HG02571 (cell line): ENCODE measurements around the gene MCHR2.

Experiments used
- ATAC-seq: cut with Tn5 transposase; IDR thresholded peaks from one replicate; pipeline ENCODE4 v1.9.1; 2021; ENCODE audit warnings: mild to moderate bottlenecking, moderate library complexity; ENCODE audit not compliant: unreplicated experiment

MCHR2 gene

DNA sequence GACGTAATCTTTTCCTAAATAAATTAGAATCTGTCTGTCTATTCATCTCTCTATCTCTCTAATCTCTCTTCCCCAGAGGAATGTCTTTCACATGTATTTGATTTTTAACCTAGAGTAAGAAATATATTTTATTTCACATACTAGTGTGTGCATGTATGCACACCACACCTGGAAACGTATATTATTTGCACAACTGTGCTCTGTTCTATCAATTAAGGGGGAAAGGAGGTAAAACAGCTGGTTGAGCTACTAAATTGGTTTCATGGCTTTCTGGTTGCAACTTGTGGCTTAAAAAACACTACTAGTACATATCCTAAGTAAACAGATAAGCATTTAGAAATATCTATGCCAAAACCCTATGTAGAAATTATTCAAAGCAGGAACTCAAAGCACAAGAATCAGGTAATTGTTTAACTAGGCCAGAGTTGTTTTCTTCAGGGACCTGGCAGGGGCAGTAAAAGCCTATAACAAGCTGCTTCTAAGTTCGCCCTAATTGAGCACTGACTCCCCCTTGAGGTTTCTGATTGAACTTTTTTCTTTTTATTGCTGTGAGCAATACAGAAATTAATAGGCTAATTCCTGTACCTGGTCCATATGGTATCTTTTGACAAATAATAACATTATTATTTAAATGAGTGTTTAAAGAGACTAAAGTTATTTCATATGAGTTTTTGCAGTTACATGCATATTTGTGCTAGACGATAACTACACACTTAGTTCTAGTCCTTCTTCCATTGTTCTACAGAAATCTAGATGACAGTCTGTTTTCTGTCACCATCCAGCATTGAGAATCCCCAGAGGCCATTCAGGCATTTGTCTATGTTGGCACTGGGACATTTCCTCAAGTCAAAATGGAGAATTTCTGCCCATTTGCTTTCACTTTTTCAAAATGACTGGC lies 88.6 kb downstream of the MCHR2 start:
- ATAC-seq = no peak

GRCh38 chr6:99901596-99902384 lies 92.2 kb downstream of the MCHR2 start:
- no peak for ATAC-seq

DNA sequence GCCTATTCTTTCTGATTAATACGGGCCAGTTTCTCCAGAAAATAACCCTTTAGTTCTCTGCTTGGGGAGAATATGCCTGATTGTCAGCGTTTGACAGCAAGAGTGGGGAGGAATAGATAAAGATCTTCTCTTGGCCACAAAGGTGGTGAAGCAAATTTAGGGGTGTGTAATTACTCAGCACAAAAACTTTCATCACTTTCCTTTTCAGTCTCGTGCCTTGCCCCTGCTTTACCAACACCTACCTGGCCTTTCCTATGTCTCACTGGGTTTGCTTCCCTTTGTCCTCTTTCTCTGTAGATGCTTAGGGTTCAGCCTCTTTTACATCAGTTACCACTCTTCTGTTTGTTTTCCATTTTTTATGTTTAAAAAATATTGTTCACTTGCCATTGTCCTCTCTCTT lies 99.2 kb downstream of the MCHR2 start:
- ATAC-seq = no peak

GRCh38 chr6:99887066-99887465 lies 107.0 kb downstream of the MCHR2 start:
- no peak for ATAC-seq

DNA sequence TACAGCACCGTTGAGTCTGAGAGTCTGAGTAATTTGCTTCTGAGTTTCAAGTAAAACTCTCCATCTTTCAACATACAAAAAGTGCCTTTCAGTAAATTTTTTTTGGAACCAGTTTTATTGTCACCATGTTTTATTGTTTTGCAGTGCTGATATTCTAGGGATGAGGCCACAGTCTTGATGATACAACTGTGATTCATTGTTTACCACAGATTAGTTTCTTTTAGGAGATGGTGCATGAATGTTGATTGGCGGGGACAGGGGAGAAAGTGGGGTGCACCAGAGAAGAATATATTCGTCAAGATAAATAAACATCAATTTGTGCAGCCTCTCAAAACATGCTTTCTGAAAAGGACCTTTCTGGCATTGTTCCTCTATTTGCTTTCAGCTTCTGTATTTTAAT lies 109.0 kb downstream of the MCHR2 start:
- ATAC-seq = no peak

DNA sequence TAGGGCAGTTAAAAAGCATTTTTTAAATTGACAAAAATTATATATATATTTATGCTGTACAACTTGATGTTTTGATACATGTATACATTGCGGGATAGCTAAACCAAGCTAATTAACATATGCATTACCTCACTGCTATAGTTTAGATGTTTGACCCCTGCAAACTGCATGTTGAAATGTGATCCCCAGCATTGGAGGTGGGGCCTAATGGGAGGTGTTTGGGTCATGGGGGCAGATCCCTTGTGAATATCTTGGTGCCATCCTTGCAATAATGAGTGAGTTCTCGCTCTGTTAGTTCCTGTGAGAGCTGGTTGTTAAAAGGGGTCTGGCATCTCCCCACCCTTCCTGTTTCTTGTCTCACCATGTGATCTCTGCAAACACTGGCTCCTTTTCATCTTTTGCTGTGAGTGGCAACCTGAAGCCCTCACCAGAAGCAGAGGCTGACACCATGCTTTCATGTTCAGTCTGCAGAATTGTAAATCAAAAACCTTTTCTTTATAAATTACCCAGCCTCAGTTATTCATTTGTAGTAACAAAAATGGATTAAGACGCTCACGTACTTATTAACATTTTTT lies 111.8 kb downstream of the MCHR2 start:
- no peak for ATAC-seq

- ATAC-seq = no peak
These were observed 114.6 kb downstream of the MCHR2 start for GRCh38 chr6:99879431-99879830.

- no peak for ATAC-seq
These were observed 119.0 kb downstream of the MCHR2 start for GRCh38 chr6:99875068-99875467.

- no peak for ATAC-seq
These were observed 120.9 kb downstream of the MCHR2 start for GRCh38 chr6:99873084-99873483.

DNA sequence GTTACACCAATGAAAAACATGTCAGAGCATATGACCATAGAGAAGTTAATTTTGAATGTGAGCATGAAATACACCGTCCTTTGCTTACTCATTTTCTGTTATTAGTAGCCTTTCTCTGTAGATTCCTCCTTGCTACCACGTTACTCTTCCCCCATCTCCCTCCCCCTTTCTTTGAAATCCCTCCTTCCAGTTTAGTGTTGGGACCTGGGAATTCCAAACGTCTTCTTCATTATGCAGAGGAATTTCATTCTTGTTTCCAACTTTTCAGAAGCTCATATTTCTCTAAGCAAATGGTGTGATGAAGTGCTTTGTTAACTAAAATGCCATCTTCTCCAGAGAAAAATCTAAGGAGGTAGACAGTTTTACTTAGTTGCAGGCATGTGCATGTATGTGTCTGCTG lies 122.4 kb downstream of the MCHR2 start:
- no peak for ATAC-seq
